Stimulated activated CD8-positive, alpha-beta memory T cell treated with anti-CD3 and anti-CD28 coated beads, Interleukin-12 subunit alpha, Interleukin-12 subunit beta, amount 100 ng/mL, for 4 hours (primary cell): Measurements from ENCODE around the gene NHSL2.
"Not testable (repeated sequence)": the region's sequence is repeated elsewhere in the genome, so short reads cannot be mapped to it uniquely, and the experiment has no call there.

ENCODE experiments used
- DNase-seq: peaks from one replicate; pipeline ENCODE4 v3.0.0-alpha.2; 2020; ENCODE audit warnings: low read depth

NHSL2 gene

GRCh38 chrX:72042852-72043248 lies 132.2 kb downstream of the NHSL2 start:
- DNase-seq, result no peak

- DNase-seq, result no peak
These were observed 133.0 kb downstream of the NHSL2 start for GRCh38 chrX:72043636-72044035.

- DNase-seq, result no peak
These were observed 134.5 kb downstream of the NHSL2 start for GRCh38 chrX:72045141-72045540.

- DNase-seq, result no peak
These were observed 135.1 kb downstream of the NHSL2 start for GRCh38 chrX:72045552-72046277.

GRCh38 chrX:72046447-72046846 lies 135.8 kb downstream of the NHSL2 start:
- DNase-seq, result no peak

GRCh38 chrX:72048510-72049455 lies 138.1 kb downstream of the NHSL2 start:
- DNase-seq, result no peak

- DNase-seq, result no peak
These were observed 139.4 kb downstream of the NHSL2 start for GRCh38 chrX:72050011-72050410.

GRCh38 chrX:72051589-72051988 lies 140.9 kb downstream of the NHSL2 start:
- DNase-seq, result no peak

GRCh38 chrX:72052415-72053090 lies 141.9 kb downstream of the NHSL2 start:
- DNase-seq, result no peak

GRCh38 chrX:72053508-72053907 lies 142.9 kb downstream of the NHSL2 start:
- DNase-seq, result no peak

- DNase-seq, result no peak
These were observed 144.3 kb downstream of the NHSL2 start for GRCh38 chrX:72054779-72055489.

- no peak for DNase-seq
These were observed 146.7 kb downstream of the NHSL2 start for GRCh38 chrX:72057331-72057730.

GRCh38 chrX:72057849-72058248 lies 147.2 kb downstream of the NHSL2 start:
- no peak for DNase-seq

GRCh38 chrX:72058346-72058745 lies 147.7 kb downstream of the NHSL2 start:
- not testable (repeated sequence) for DNase-seq

GRCh38 chrX:72060196-72060920 lies 149.7 kb downstream of the NHSL2 start:
- no peak for DNase-seq

- no peak for DNase-seq
These were observed 150.4 kb downstream of the NHSL2 start for GRCh38 chrX:72060921-72061490.

- no peak for DNase-seq
These were observed 152.3 kb downstream of the NHSL2 start for GRCh38 chrX:72062916-72063315.

GRCh38 chrX:72069350-72070160 lies 158.9 kb downstream of the NHSL2 start:
- no peak for DNase-seq

GRCh38 chrX:72071213-72071612 lies 160.6 kb downstream of the NHSL2 start:
- DNase-seq, result no peak

GRCh38 chrX:72073633-72074032 lies 163.0 kb downstream of the NHSL2 start:
- DNase-seq, result no peak
